ENCODE data around the gene CHID1.

The CHID1 gene

DNA sequence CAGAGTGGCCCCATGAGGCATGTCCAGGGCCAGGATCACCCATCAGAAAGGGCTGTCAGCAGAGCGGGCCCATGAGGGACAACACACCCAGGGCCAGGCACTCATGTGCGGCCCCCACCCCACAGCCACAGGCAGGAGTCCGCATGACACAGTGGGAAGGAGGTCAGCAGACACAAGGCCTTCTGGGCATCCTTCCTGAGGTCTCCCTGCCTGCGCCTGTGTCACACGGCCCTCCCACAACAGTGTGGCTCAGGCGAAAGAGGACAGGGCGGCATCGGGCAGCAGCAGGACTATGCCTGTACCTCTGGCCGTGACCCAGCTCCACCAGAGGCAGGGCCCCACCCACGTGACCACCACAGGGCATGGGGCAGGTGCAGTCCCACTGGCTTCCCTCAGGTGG is 27.1 kb downstream of the CHID1 start:
- DNase-seq = no peak

DNA sequence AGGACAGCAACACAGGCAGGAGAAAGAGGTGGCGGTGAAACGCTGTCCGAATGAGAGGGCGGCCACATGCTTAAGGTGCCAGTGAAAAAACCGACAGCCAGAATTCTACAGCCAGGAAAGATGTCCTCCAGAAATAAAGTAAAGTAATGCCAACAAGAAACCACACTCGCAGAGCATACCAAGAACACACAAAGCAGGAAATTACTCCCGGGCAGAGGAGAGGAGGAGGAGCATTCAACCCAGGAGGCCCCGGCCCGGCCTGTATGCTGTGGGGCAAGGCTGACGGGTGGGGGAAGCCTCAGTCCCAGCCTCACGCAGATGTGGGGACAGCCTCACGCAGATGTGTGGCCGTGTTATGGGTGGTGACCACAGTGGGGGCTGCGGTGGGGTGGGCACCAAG is 28.0 kb downstream of the CHID1 start:
- no peak for DNase-seq

DNA sequence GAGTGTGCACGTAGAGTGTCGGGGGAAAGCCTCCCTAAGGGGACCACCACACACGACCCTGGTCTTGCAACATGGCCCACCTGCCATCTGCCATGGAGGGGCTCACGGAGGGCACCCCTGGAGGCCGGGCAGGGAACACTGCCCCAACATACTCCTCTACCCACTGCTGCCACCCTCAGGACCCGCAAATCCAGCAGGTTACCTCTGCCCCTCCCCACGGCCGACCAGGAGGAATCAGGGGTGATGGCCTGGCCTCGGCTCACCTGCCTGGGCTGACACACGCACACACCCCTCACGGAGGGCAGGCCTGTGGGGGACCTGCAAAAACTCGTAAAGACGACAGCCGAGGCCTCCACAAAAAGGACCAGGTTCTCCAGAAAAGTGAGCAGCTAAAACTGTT is 30.2 kb downstream of the CHID1 start:
- no peak for DNase-seq

DNA sequence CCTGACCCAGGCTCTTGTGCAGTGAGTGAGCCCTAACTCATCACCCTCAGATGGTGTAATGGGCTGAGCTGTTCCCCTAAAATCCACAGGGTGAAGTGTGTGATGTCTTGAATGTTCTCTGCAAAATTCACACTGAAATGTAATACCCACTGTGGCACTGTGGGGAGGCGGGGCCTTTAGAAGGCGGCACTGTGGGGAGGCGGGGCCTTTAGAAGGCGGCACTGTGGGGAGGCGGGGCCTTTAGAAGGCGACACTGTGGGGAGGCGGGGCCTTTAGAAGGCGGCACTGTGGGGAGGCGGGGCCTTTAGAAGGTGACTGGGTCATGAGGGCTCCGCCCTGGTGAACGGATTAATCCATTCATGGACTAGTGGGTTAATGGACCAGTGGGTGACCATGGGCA is 33.0 kb downstream of the CHID1 start:
- no peak for DNase-seq

DNA sequence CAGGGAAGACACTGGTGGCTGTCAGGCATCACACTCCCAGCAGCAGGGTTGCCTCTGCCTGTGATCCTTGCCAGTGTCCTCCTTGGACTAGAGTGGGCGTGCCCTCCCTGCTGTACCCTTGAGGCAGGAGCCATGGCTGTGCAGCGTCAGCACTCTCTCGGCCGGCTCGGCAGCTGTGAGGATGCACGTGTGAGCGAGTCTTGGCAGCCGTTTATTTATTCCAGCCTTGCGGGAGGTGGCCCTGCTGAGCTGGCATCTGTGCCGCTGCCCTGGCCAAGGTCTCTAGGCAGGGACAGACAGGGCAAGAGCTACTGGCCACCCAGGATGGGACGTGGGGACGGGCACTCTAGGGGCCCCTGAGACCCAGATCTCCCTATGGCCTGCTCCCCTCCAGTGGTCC is 34.1 kb downstream of the CHID1 start:
- peak; percentile 50 to 76 for DNase-seq

DNA sequence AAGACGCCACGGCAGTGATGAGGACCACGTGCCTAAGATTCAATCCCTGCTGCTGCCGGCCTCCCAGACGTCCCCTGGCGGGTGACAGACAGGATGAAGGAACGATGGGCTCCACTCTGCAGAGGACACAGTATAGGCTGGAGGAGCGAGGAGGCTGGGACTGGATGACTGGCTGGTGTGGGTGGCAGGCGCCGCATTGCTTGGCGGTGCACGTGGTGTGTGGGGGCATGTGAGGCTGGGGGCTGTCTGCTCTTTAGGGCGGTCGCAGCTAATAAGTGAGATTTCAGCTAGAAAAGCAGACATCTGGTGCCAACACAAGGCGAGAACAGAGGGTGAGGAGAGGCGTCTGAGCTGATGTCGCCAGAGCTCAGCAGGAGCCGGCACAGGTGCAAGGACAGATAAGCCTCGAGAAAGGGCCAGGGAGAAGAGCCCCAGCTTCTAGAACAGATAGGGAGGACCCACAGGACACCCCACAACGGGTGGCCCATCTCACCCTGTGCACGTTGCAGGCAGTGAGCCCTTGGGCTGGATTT is 34.8 kb downstream of the CHID1 start:
- DNase-seq = no peak

DNA sequence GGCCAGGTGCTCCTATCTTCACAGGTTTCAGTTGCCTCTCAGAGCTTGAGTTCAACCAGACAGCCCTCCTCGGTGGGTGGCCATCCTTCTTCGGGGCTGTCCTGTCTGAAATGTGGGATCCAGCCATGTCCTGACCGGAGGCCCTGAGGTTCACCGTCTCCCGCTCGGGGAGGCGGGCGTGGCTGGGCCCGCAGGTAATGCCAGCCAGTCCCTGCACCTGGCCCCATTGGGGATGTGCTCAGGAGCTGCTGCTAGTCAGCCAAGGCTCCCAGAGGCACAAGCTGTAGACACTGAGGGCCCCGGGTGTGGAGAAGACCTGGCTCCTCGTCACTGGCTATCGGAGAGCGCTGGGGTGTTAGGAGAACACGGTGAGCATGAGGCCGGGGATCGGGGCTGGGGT is 35.4 kb downstream of the CHID1 start:
- DNase-seq = no peak

DNA sequence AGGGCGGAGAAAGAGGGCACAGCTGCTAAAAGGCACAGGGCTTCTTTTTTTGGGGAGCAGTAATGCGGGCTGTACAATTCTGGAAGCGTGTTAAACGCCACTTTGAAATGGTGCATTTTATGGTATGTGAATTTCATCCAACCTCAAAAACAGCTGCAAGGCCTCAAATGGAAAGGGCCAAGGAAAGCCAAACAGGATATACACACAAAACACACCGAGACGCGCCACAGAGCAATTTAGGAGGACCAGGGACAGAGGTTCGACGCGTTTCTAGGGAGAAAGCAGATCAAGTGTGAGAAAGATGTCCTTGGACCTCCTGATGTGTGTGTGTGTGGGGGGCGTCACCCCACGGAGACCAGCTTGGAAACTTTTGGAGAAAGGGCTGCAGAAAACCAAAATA is 36.9 kb downstream of the CHID1 start:
- no peak for DNase-seq

DNA sequence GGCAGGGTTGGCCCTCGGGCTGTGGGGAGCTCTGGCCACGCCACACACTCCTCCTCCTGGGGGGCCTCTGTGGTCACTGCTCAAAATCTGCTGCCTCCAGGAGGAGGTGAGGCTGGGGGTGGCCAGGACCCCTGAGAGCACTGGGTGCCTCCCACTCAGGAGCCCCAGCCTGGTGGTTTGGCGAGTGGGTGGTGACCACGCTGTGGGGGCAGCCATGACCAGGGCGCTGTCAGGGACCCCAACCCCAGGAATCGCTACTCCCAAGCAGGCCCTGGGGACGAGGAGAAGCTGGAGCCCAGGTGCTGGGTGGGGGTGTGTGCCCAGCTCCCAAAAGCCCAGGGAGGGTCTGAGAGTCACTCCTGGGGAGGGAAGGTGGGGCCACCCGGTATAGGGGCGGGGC is 37.8 kb downstream of the CHID1 start:
- DNase-seq = no peak

DNA sequence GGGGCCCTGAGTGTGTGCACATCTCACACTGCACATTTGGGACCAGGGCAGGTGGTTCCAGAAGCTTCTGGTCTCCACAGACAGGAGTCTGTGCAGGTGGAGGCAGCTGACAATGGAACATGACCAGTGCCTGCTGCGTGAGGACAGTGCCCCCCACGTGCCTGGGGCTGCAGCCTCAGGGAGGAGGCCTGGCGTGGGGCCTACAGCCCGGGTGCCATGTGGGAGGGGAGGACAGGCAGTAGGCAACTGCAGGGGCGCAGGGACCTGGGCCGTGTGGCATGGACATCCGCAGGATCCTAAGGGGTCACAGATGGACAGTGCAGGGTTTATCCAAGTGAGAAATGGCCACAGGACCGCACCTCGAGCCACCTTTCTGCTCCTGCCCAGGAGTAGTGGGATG is 39.1 kb downstream of the CHID1 start:
- no peak for DNase-seq

DNA sequence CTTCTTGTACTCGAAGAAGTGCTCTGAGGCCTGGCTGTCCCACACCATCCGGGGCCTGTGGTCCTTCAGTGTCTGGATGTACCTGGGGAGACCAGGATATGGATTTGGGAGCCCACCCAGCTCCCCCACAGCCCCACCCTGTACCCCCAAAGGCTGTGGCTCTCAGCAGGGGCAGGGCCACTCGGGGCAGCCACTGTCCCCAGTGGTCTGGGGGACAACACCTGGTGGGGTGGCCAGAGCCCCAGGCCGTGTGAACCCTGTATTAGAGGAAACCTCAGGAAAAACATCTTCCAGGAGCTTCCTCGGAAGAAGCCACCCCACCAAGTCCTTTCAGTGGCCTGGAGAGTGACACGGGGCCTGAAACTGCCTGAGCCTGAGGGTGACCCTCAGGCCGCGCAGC is 40.2 kb downstream of the CHID1 start:
- no peak for DNase-seq

DNA sequence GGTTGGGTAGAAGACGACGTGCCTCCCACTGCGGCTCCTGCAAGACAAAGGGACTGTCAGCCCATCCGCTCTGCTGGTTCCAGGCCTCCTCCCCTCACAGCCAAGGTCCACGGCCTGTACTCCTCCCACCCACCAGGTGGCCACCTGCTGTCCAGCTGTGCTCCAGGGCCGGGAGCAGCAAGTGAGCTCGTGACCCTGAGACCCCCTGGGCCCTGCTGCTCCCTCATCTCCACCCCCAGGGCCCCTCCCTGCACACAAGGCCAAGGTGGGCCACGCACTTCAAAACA is 40.5 kb downstream of the CHID1 start:
- no peak for DNase-seq

DNA sequence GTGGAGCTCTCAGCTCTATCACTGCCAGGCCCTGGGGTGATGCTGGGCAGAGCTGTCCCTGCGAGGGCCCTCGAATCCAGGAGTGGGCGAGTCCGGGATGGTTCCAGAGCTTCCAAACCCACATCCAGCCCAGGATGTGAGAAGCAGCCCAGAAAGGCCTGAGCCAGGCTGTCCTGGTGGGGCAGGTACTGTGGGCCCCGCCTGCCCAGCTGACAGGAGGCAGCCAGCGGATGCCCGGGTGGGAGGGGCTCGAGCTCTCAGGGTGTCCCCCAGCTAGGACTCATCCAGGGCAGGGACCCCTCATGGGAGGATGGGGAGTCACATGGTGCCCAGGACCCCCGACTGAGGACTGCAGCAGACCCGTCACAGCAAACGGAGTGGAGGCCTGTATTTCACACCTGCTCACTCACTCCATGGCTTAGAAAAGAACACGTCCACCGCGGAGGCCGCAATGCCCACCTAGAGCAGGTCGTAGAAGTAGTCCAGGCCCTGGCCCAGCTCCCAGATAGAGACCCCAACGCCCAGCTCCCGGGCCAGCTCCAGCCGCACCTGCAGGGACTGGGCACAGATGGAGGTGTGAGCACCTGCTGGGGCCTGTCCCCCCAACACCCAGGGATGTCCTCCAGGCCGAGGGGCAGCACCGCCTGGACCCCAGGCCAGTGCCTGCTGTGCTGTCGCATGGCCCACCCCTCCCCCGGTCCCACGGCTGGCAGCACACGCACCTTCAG is 41.0 kb downstream of the CHID1 start:
- DNase-seq = no peak

DNA sequence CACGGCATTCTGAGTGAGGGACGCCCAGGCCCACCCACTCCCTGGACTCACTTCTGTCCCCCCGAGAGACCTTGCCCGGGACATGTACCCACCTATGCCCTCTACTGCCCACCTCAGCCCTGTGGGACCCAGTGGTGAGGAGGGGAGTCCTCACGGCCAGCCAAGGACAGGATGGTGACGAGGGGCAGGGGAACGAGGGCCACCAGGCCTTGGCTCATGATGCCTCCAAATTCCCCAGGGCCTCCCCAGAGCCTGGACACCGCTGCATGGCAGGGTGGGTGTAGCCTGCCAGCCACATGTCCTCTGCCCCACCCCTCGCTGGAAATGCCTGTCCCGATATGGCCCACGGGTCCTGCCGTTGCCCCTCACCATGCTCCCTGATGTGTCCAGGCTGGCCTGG is 41.8 kb downstream of the CHID1 start:
- no peak for DNase-seq

DNA sequence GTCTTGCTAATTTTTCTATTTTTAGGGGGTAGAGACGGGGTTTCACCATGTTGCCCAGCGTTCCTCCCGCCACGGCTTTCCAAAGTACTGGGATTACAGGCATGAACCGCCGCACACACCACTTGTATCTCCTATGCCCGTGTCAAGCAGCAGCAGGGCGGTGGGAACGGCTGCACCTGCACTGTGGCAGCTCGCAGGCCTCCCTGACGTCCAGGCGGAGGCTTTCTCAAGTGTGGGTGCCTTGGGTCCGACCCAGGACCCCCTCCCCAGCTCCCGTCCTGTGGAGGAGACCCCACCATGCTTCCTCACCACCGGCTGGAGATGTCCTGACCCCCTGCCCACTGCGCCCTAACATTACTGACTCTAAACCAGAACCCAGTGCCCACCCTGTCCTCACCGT is 42.2 kb downstream of the CHID1 start:
- DNase-seq = no peak

DNA sequence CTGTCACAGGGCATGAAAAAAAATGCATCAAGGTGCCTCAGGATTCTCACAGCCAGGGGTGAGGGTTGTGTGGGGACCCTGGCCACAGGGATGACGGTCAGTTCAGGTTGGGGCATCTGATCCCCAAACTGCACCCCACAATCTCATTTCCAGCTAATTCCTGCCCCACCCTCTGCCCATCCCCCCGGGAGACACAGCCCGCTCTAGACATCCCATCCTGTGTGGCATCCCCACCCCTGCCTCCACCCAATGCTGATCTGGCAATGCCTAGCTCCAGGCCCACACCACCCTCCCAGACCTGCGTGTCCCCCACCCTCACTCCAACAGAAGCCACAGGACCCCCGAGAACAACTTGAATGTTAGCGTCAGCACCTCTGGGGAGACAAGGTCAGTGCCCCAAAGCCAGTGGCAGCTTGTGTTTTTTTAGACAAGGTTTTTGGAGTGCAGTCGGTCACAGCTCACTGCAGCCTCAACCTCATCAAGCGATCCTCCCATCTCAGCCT is 42.7 kb downstream of the CHID1 start:
- no peak for DNase-seq

DNA sequence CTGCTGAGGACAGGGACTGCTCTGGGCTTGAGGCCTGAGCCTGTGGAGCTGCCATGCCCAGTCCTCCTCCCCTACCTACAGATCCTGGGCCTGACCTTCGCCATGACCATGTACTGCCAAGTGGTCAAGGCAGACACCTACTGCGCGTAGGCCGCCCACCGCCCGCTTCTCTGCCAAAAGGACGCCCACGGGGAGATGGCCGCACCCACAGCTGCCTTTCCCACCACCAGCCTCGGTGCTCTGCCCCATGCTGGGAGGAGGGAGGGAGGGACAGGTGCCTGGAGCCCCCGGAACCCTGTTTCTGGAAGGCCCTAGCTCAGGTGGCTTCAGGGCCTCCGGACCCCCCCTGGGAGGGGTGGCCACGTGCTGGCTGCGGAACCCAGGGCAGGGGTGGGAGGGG is 44.1 kb downstream of the CHID1 start:
- no peak for DNase-seq

DNA sequence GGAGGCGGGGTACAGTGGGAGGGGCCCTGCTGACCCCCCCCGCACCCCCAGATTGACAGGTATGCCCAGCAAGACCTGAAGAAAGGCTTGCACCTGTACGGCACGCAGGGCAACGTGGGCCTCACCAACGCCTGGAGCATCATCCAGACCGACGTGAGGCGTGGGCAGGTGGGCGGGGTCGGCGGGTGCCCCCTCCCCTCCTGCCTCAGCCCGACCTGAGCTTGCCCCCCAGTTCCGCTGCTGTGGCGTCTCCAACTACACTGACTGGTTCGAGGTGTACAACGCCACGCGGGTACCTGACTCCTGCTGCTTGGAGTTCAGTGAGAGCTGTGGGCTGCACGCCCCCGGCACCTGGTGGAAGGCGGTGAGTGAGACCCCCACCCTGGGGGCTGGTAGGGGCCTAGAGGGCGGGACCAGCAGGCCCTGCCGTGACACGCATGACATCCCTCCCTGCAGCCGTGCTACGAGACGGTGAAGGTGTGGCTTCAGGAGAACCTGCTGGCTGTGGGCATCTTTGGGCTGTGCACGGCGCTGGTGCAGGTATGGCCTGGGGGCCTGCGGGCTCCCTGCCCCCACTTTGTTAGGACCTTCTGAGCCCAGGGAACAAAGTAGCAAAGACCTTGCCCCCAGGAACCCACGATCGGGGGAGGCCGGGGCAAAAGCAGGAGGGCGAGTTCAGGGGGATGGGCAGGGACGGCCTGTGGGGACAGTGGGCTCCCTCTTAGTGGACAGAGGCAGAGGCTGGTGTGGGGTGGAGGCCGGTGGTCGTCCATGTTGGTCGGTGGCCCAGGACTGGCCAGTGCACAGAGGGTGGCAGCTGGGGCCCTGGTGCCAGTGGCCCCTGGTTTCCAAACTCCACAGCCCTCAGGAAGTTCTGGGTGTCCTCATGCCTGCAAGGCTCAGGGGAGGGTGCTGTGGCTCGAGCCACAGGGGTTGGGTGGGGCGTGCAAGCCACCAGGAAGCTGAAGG is 44.9 kb downstream of the CHID1 start:
- DNase-seq = no peak

DNA sequence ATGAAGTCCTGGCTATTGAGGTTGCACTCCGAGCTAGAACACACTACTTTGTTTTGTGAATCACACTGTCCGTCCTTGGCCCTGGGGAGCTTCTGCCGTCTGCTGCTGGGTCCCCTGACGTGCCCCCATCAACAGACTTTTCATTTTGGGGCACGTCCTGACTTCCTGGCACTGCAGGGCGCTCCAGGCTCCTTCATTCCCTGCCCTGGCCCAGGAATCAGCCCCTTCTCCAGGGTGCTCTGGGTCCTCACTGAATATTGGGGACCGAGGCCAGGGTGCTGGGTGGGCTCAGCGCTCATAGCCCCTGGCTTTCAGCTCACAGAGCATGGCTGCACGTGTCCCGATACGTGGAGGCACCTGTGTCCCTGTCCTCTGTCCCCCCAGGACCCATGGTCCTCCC is 45.7 kb downstream of the CHID1 start:
- DNase-seq = no peak

DNA sequence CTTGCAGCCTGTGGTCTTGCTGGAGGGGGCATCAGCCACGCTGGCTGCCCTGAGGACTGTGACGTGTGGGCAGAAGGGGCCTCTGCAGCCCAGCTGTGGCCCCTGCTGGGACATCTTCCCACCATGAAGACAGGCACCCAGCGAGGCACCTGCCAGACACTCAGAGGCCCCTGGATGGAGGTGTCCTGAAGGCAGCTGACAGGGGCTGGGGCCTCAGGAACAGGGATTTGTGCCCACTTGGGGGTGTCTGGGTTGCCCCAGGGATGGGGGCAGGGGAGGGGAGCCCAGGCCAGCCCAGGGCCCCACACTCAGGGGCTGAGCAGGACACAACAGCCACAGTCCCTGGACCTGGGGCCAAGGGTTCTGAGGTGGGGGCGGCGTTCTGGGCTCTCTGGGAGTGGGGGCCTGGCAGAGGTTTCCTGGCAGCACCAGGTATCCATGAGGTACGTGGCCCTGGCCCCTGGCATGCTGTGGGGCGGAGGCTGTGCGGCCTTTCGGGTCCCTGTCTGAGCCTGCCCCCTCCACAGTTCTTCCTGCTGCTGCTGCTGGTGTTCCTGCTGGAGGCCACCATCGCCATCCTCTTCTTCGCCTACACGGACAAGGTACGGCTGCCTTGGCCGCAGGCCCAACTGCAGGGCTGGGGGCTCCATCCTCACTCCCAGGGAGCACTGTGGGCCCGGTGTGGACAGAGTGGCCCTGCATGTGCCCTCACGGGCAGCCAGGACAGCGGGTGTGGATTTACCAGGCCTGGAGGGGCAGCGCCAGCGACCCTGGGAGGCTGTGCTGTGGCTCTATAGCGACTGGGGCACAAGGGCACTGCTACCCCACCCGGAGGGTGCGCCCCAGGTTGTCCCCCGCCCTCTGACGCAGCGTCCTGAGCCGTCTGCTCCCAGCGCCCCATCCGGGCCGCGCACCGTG is 46.4 kb downstream of the CHID1 start:
- no peak for DNase-seq

DNA sequence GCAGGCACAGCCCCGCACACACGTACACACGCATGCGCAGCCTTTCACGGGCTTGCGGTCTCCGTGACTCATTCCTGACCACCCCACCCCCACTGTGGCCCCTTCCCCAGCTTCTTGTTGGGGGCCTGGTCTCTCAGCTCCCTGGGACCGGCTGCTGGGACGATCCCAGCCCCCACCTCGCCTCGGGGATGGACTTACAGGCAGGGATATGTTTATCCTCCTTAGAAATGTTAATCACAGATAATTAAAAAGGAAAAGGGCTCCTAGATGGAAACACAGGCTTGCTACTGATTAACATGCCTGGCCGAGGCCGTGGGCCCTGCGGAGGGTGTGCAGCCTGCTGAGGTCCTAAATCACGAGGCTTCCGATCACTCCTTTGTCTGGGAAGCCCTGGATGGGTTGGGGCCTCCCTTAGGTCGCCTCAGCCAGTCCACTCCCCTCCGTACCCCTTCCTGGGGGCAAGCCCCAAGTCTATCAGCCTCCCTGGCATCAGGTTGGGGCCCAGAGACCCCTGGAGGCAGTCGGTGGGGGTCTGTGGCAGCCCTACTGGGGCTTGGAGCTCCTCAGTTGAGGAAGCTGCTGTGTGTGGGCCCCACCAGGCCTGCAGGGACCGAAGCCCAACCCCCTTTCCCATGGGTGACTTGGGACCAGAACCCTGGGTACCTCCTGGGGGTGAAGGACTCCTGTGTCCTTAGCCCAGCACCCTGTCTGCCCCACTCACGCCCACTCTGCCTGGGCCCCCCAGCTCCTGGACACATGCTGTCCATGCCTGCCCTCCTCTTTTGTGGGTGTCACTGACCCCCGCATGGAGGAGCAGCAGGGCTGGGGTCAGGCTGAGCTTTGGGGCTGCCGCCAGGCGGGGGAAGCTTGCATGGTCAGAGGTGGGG is 47.3 kb downstream of the CHID1 start:
- DNase-seq = no peak

DNA sequence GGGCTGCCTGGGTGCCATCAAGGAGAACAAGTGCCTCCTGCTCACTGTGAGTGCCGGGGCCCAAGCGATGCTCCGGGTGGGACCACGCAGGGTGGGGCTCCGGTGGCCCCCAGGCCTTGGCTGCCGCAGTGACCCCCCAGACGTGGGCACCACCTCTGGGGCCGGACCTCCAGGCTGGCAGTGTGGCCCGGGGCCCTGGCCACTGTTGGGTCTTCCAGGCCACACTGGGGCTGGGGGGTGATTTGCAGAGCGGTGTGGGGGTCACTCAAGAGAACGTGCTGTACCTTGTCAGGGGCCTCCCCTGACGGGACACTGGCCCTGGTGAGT is 48.0 kb downstream of the CHID1 start:
- no peak for DNase-seq
